Activated T-helper 1 cell treated with anti-CD3 and anti-CD28 coated beads, Interleukin-12 subunit alpha, Interleukin-12 subunit beta, Interleukin-2, Interleukin-4 antibody, amounts not matched to agents 30 ng/mL and 10 ng/mL and 1 ng/mL, durations not matched to agents 14 hours and 24 hours and 36 hours (primary cell): ENCODE results near the gene STH. TPM values are rescaled to one million over a fixed set of nuclear protein-coding genes. Genes with fewer than 3 reads are reported as not detected.

Experiments
- DNase-seq: peaks from one replicate; pipeline ENCODE4 v3.0.0; 2021; ENCODE audit warnings: low spot score
- H3K27ac Mint-ChIP-seq: one replicate; pipeline ENCODE4 v1.8.0; 2021; ENCODE audit warnings: mild to moderate bottlenecking, mixed read lengths
- H3K27me3 Mint-ChIP-seq: one replicate; pipeline ENCODE4 v1.8.0; 2022; ENCODE audit warnings: mild to moderate bottlenecking, moderate library complexity, mixed read lengths; ENCODE audit not compliant: insufficient read depth
- H3K36me3 Mint-ChIP-seq: one replicate; pipeline ENCODE4 v1.8.0; 2021; ENCODE audit warnings: low read depth, mixed read lengths
- H3K4me1 Mint-ChIP-seq: one replicate; pipeline ENCODE4 v1.8.0; 2021; ENCODE audit warnings: low read depth, mixed read lengths
- H3K4me3 Mint-ChIP-seq: one replicate; pipeline ENCODE4 v1.8.0; 2021; ENCODE audit warnings: mild to moderate bottlenecking, moderate library complexity, mixed read lengths
- H3K9me3 Mint-ChIP-seq: one replicate; pipeline ENCODE4 v1.8.0; 2021; ENCODE audit warnings: mixed read lengths
- intact Hi-C: fragments of 100-400 bp; cut with micrococcal nuclease; formaldehyde crosslinking; loops from one replicate; pipeline ENCODE4 v1.15.1; 2024
- total RNA-seq: library from RNA; stranded (reverse); gene quantifications from 2 replicates; pipeline ENCODE4 v1.2.3, GENCODE V29; 2022

The STH gene
- total RNA-seq, 1 donor from 2014 or later: not detected

DNA sequence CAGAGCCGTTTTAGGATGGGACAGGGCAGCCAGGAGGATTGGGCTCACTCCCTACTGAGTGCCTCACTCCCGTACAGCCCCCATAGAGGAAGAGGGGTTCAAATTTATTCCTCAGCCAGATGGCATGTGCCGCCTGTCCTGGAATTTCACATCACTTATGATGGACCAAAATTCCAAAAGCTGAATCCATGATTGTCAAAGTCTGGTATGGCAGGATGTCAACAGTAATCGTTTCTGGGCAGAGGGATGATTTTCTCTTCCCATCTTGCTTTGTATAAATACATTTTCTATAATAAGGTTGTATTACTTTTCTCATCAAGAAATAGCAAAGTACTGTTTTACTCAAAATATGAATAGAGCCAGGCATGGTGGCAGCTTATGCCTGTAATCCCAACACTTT lies 38.7 kb upstream of the STH start:
- DNase-seq: no peak
- no peaks in the 10 kb centered on the region for H3K36me3 Mint-ChIP-seq
- peaks cover 9% of the 10 kb centered on the region for H3K27me3 Mint-ChIP-seq
- no peaks in the 10 kb centered on the region for H3K4me1 Mint-ChIP-seq
- no peak overlapping the region for H3K27ac Mint-ChIP-seq
- no peaks in the 10 kb centered on the region for H3K9me3 Mint-ChIP-seq
- no peak overlapping the region for H3K4me3 Mint-ChIP-seq
- intact Hi-C loops: no loop called here

DNA sequence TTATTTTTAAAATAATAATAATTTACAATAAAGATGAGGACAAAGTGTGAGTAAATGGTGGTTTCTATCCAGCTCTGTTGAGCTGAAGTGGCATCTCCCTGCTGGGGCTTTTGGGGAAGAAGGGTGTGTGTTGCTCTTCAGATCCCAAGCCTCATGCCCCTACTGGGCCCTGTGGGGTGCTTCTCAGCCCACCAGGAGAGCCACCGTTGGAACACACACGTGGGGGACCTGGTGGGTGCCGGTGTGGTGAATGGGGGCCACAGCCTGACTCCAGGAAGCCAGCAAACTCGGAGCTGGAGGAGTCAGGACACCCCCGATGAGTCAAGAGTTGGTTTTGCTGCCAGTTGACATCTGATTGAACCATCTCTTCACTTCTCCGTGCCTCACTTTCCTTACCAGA lies 37.8 kb upstream of the STH start:
- H3K4me3 Mint-ChIP-seq: no peak overlapping the region
- no peaks in the 10 kb centered on the region for H3K9me3 Mint-ChIP-seq
- no peaks in the 10 kb centered on the region for H3K36me3 Mint-ChIP-seq
- DNase-seq: no peak
- no peaks in the 10 kb centered on the region for H3K4me1 Mint-ChIP-seq
- H3K27me3 Mint-ChIP-seq: peaks cover 9% of the 10 kb centered on the region
- no peak overlapping the region for H3K27ac Mint-ChIP-seq
- intact Hi-C loops: no loop called here

DNA sequence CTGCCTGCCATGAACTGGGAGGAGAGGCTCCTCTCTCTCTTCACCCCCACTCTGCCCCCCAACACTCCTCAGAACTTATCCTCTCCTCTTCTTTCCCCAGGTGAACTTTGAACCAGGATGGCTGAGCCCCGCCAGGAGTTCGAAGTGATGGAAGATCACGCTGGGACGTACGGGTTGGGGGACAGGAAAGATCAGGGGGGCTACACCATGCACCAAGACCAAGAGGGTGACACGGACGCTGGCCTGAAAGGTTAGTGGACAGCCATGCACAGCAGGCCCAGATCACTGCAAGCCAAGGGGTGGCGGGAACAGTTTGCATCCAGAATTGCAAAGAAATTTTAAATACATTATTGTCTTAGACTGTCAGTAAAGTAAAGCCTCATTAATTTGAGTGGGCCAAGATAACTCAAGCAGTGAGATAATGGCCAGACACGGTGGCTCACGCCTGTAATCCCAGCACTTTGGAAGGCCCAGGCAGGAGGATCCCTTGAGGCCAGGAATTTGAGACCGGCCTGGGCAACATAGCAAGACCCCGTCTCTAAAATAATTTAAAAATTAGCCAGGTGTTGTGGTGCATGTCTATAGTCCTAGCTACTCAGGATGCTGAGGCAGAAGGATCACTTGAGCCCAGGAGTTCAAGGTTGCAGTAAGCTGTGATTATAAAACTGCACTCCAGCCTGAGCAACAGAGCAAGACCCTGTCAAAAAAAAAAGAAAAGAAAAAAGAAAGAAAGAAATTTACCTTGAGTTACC lies 36.7 kb upstream of the STH start:
- Mint-ChIP-seq H3K4me3 (no peak overlapping the region), H3K27ac (no peak overlapping the region), H3K4me1 (no peaks in the 10 kb centered on the region), H3K9me3 (no peaks in the 10 kb centered on the region), H3K27me3 (peaks cover 11% of the 10 kb centered on the region), H3K36me3 (no peaks in the 10 kb centered on the region)
- intact Hi-C loops: no loop called here
- no peak for DNase-seq

DNA sequence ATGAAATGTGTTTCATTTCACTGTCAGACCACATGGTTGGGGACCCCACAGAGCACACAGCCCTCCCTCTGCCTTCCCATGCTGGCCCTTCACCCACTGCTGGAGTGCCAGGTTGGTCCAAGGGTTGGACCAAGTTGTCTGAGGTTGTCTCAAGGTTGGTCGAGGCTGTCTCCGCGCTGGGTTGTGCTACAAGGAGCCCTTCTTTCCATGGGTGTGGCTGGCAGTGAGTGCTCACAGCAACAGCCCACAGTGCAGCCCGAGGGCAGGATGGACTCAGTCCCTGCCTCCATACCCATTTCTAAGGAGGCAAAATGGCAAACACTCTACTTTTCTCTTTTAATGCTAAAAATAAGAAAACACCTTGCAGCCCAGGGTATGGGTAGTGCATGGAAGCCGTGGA lies 35.8 kb upstream of the STH start:
- Mint-ChIP-seq H3K27me3 (peaks cover 14% of the 10 kb centered on the region), H3K36me3 (no peaks in the 10 kb centered on the region), H3K4me1 (no peaks in the 10 kb centered on the region), H3K27ac (no peak overlapping the region), H3K4me3 (no peak overlapping the region), H3K9me3 (no peaks in the 10 kb centered on the region)
- intact Hi-C loops: no loop called here
- DNase-seq: no peak

DNA sequence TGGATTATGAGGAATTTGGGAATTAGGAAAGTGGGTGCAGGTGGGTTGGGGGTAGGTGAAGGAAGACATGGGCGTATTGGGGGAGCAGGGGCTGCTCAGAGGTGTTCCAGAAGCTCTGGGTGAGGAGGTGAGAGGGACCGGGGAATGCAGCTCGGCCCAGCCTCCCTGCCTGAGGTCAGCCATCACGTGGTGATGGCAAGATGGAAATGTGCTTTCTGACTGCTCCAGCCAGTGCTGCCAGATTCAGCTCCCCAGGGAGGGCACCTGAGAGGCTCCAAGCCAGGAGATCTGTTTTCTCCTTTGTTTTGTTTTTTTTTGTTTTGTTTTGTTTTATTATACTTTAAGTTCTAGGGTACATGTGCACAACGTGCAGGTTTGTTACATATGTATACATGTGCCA lies 35.2 kb upstream of the STH start:
- no peak overlapping the region for H3K27ac Mint-ChIP-seq
- no peak for DNase-seq
- intact Hi-C loops: no loop called here
- no peaks in the 10 kb centered on the region for H3K4me1 Mint-ChIP-seq
- peaks cover 13% of the 10 kb centered on the region for H3K27me3 Mint-ChIP-seq
- no peaks in the 10 kb centered on the region for H3K36me3 Mint-ChIP-seq
- H3K9me3 Mint-ChIP-seq: no peaks in the 10 kb centered on the region
- H3K4me3 Mint-ChIP-seq: no peak overlapping the region

DNA sequence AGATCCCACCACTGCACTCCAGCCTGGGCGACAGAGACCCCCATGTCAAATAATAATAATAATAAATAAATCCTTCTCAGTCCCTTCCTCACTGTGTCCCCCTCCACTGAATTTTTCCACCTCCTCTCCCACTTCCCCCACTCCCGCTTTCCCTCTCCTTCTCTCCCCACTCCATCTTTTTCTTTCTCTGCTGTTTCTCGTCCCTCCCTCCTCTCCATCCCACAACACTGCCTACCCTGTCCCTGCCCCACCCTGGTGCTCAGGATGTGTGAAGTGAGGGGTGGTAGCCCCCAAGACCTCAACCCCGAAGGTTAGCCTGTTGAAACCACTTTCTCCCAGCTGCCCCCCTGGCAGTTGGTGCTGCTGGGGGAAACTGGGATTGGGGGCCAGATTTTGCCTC lies 34.4 kb upstream of the STH start:
- Mint-ChIP-seq H3K4me3 (no peak overlapping the region), H3K27ac (no peak overlapping the region), H3K9me3 (no peaks in the 10 kb centered on the region), H3K36me3 (no peaks in the 10 kb centered on the region), H3K4me1 (no peaks in the 10 kb centered on the region), H3K27me3 (peaks cover 16% of the 10 kb centered on the region)
- intact Hi-C loops: no loop called here
- no peak for DNase-seq

DNA sequence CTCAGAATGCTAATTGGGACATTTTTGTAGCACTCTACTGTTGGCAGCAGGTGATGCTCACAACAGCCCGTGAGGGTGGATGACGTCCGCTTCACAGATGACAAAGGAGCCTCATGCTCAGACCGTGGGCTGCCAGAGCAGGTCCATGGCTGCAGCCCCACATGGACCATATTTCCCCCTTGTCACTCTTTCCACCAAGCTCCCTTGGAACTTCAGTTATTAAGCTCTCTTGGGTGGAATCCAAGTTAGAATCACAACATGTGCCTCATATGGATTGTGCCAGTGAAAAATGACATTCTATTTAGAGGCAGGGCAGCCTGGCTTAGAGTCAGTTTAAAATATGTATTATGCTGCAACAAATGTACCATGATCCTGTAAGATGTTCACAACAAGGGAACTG lies 33.2 kb upstream of the STH start:
- H3K27ac Mint-ChIP-seq: no peak overlapping the region
- H3K36me3 Mint-ChIP-seq: no peaks in the 10 kb centered on the region
- no peak overlapping the region for H3K4me3 Mint-ChIP-seq

DNA sequence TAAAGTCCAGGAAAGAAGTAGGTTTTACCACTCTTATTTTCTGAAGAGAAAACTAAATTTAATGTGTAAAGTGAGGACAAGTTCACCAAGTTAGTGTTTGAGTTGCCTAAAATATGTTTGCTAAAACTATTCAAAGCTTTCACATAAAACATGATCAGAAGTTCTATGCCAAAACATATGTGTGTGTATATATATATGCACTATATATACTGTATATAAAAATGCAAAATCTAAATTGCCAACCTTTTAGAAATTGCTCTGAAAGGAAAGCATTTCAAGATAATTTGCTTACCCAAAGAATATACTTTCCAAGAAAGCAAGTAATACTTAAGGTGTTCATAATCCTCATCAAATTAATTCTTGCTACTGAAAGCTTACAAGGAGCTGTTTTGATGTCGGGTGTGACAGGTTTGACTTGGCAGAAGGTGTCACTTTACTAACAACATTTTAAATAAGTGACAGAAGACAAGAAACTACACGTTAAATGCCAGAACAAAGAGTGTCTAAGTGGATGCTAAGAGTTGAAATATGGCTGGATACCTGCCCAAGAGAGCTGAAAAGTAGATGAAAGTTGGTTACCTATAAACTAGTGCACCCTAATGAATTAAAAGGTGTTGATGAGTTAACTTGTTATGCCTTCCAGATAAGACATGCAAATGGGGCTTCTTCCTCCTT lies 32.3 kb upstream of the STH start:
- H3K9me3 Mint-ChIP-seq: no peaks in the 10 kb centered on the region
- H3K27ac Mint-ChIP-seq: no peak overlapping the region
- H3K4me1 Mint-ChIP-seq: no peaks in the 10 kb centered on the region
- no peak for DNase-seq
- no peak overlapping the region for H3K4me3 Mint-ChIP-seq
- H3K36me3 Mint-ChIP-seq: no peaks in the 10 kb centered on the region
- intact Hi-C loops: no loop called here
- peaks cover 21% of the 10 kb centered on the region for H3K27me3 Mint-ChIP-seq

More for the DNA sequence above, 33.2 kb upstream of the STH start:
- Mint-ChIP-seq H3K4me1 (no peaks in the 10 kb centered on the region), H3K9me3 (no peaks in the 10 kb centered on the region), H3K27me3 (peaks cover 21% of the 10 kb centered on the region)
- no peak for DNase-seq
- intact Hi-C loops: no loop called here

DNA sequence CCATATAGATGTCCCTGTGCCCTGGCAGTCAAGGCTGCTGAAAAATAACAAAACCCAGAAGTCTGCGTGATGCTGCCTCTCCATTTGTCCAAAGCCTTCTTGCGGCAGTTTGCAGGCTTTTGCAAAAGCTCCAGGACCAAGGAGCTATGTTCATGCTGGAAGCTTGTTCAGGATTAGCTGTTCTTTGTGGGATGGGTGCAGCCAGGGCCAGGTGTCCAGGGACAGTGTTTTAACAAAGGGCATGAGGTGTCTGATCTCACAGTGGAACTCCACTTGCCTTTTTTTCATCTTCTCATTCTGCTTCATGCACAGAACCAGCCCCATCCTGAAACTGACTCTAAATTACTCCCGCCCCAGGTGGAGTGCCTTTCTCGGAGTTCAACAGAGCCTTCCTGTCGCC lies 31.7 kb upstream of the STH start:
- Mint-ChIP-seq H3K36me3 (no peaks in the 10 kb centered on the region), H3K27ac (no peak overlapping the region), H3K9me3 (no peaks in the 10 kb centered on the region), H3K27me3 (peaks cover 21% of the 10 kb centered on the region), H3K4me1 (no peaks in the 10 kb centered on the region), H3K4me3 (no peak overlapping the region)
- intact Hi-C loops: no loop called here
- no peak for DNase-seq

DNA sequence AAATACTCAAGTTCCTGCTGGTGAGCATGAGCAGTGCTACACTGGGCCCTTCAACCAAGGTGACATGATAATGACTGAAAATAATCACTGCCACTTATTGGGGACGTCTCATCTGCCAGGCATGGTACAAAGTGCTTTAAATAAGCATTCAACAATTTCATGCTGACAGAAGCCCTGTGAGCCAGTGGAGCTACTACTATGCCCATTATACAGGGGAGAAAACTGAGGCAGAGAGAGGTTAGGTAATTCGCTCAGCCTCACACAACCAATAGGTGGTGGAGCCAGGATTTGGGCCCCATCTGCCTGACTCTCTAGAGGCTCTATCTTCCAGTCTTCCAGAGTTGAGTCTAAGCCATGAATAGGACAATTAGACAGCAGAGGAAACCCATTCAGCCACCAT lies 30.3 kb upstream of the STH start:
- H3K27ac Mint-ChIP-seq: no peak overlapping the region
- H3K4me1 Mint-ChIP-seq: no peaks in the 10 kb centered on the region
- H3K4me3 Mint-ChIP-seq: no peak overlapping the region
- intact Hi-C loops: no loop called here
- no peak for DNase-seq
- peaks cover 21% of the 10 kb centered on the region for H3K27me3 Mint-ChIP-seq
- H3K36me3 Mint-ChIP-seq: no peaks in the 10 kb centered on the region
- no peaks in the 10 kb centered on the region for H3K9me3 Mint-ChIP-seq

DNA sequence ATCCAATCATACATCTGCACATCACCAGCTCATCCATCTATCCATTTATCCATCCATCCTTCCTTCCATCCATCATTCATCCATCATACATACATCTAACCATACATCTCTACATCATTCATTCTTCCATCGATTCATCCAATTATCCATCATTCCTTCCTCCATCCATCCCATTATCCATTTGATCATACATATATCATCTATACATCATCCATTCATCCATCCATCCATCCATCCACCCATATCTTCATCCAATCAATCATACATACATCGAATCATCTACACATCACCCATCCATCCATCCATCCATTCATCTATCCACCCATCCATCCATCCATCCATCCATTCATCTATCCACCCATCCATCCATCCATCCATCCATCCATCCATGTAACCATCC lies 29.3 kb upstream of the STH start:
- no peaks in the 10 kb centered on the region for H3K4me1 Mint-ChIP-seq
- no peak overlapping the region for H3K4me3 Mint-ChIP-seq
- no peak overlapping the region for H3K27ac Mint-ChIP-seq
- intact Hi-C loops: no loop called here
- no peak for DNase-seq
- H3K36me3 Mint-ChIP-seq: no peaks in the 10 kb centered on the region
- peaks cover 21% of the 10 kb centered on the region for H3K27me3 Mint-ChIP-seq
- H3K9me3 Mint-ChIP-seq: no peaks in the 10 kb centered on the region

DNA sequence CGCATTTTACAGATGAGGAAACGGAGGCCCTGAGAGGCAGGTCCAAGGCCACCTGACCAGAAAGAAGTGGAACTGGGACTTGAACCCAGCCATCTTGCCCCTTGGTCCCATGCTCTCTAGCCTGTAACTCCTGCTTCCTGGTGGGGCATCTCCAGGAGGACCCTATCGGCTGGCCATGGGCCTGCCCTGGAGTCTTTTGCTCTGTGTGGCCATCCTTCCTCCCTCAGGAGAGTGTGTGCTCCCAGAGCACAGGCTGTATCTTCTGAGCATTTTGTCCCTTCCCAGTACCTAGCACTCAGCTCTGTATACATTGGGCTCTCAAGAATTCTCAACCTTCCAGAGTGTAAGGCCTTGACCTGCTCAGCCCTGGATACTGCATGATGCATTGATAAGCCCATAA lies 28.4 kb upstream of the STH start:
- DNase-seq: no peak
- Mint-ChIP-seq H3K4me3 (no peak overlapping the region), H3K36me3 (no peaks in the 10 kb centered on the region), H3K4me1 (no peaks in the 10 kb centered on the region), H3K27ac (no peak overlapping the region), H3K9me3 (no peaks in the 10 kb centered on the region), H3K27me3 (peaks cover 21% of the 10 kb centered on the region)
- intact Hi-C loops: no loop called here

DNA sequence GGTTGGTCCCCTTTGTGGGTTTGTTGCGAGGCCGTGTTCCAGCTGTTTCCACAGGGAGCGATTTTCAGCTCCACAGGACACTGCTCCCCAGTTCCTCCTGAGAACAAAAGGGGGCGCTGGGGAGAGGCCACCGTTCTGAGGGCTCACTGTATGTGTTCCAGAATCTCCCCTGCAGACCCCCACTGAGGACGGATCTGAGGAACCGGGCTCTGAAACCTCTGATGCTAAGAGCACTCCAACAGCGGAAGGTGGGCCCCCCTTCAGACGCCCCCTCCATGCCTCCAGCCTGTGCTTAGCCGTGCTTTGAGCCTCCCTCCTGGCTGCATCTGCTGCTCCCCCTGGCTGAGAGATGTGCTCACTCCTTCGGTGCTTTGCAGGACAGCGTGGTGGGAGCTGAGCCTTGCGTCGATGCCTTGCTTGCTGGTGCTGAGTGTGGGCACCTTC lies 27.3 kb upstream of the STH start:
- DNase-seq: no peak
- no peak overlapping the region for H3K27ac Mint-ChIP-seq
- intact Hi-C loops: no loop called here
- no peaks in the 10 kb centered on the region for H3K9me3 Mint-ChIP-seq
- H3K27me3 Mint-ChIP-seq: peaks cover 24% of the 10 kb centered on the region
- no peak overlapping the region for H3K4me3 Mint-ChIP-seq
- H3K4me1 Mint-ChIP-seq: no peaks in the 10 kb centered on the region
- H3K36me3 Mint-ChIP-seq: no peaks in the 10 kb centered on the region
